T-helper 9 cell (primary cell): ENCODE data around the gene CACNB4.
"Not testable (repeated sequence)": the region's sequence is repeated elsewhere in the genome, so short reads cannot be mapped to it uniquely, and the experiment has no call there.

Experiments
- DNase-seq: peaks from one replicate; pipeline ENCODE4 v3.0.0-alpha.2; 2020

CACNB4 gene

GRCh38 chr2:151973901-151974199 lies 125.0 kb downstream of the CACNB4 start:
- DNase-seq = no peak

DNA sequence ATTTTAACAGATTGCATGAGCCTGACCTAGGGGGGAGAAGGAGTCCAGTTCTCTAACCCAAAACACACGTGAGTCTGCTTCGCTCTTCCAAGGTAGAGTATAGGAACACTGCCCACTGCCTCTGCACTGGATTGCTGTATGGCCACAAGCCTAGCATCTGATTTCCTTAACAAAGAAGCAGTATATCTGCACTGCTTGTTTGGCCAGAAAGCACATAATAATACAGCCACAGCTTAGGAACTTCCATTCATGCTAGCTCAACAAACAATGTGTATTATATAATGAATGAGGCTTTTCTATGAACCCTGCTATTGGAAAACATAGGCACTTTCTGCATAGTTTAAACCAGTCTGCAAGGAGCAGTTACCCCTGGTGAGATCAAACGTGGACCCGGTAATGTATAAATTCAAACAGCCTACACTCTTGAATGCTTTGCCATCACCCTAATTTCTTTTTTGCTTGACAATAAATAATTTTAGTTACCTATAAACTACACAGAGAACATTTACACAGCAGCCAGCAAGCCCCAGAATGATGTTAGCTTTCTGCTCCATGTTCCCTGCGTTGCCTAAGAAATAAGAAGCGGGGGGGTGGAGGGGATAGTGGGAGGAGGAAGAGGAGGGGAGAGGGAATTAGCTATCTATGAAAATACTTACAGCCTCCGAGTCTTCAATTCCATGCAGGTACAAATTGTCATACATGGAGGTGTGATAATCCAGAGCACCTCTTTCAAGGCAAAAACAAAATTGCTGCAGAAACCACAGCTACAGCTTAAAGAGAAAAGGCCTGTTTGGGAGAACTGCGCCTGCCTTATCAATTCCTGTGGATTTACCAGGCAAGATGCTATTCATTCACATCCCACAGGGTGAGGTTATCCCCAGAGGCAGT lies 125.6 kb downstream of the CACNB4 start:
- DNase-seq = no peak

DNA sequence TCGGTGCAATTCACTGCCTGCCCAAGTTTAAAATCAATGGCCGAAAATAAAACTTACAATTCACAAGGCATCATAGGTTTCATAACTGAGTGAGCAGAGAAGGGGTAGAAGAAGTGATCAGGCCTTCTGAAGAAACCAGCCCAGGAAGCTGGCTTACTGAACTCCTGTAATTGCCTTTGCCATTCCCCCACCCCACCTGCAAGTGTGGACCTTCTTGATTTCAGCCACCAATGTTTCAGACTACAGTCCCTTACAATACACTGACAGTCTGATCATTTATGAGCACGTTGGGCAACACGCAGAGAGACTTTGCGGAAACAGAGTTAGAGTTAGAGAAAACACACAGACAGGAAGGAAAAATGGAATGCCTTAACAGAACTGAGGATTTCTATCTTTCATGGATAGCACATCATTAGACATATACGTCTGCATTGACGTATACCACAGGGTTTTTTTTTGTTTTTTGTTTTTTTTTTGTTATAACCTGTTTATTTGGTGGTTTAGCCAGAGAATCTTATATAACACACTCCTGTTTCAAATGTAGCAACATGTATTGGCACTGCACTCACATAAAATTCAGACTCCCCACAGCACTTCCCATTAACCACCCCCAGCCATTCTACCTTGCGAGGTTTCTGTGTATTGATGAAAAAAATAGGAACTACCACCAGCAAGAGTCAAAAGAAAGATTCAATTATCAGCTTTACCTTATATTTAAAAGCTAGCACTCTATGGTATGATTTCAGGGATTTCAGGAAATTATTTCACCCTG lies 126.4 kb downstream of the CACNB4 start:
- no peak for DNase-seq

GRCh38 chr2:151971301-151972051 lies 127.4 kb downstream of the CACNB4 start:
- DNase-seq = no peak

DNA sequence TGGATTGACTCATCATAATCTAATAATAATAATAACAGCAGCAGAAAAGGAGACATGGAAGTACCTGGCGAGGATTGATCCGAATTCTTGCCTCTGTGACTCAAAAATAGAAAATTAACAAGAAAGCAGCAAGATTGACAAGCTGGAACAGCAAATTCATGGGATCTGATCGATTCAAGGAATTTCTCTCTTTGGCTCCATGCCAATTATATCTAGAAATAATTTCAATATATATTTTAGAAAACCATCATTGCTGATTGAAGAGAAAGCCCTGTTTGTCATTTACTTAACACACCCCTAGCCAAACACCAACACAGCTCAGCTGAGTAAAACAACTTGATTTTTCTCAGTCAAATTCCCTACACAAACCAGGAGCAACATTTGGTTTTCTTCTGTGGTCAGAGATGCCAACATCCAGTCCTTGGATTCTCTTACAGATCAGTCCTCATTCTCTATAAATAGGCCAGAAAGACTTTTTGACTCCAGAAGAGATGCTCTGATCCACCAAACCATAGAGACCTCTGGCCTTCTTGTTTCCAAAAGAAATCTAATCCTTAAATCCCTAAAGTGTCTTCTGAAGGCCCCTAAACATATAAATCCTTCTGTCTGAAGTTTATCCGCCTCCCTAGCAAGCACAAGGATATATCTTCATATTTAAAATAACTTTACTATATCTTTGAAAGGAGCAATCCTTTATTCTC lies 129.9 kb downstream of the CACNB4 start:
- DNase-seq = no peak

DNA sequence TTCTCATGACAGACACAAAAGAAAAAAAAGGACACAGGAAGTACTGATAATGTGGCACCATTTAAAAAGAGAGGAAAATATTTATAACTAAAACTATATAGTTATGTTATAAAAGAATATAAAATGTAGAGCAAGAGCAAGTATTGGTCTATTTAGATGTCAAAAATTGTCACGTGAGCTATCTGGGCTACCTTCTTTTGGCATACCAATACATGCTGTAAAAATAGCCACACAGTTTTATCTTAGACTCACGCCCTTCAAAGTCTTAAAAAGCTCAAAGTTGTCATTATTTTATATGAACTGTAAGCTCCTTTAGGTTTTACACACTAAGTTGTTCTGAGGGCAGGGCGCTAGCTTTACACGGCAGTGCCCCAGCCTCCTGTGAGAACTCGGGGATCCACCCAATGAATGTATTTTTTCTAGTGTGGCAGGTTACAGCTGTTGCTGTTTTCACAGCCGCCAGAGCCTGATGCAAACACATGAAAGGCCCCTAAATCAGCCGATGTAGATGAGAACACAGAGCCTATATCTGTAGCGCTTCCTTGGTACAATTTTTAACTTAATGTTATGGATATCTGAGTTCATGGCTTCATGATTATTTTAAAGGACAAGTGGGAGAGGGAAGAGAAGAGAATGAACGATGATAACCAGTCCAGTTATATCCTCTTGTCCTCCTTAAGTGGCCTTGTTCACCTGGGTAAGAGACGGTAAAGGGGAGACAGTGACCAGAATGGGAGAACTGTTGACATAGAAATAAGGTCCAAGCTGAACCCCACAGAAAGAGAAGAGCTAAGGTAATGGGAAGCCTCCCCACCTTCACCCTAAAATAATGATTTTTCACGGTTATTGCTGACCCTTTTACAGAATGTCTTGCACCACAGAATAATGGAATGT lies 130.8 kb downstream of the CACNB4 start:
- no peak for DNase-seq

DNA sequence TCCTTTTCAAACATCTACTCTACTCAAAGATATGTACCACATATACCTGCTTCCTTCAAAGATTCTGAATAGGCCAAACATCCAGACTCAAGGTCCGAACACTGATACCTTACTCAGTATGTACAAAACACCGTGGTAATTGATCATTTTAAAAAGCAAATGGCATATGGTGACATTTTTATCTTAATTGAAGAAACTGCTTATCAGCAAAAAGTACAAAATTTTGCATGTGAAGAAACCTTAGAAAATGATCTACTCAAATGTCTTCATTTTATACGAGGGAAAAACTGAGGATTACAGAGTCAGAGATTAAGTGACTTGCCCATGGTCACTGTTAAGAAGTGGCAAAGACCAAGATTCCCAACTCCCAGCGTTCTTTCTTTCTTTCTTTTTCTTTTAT lies 133.0 kb downstream of the CACNB4 start:
- no peak for DNase-seq

DNA sequence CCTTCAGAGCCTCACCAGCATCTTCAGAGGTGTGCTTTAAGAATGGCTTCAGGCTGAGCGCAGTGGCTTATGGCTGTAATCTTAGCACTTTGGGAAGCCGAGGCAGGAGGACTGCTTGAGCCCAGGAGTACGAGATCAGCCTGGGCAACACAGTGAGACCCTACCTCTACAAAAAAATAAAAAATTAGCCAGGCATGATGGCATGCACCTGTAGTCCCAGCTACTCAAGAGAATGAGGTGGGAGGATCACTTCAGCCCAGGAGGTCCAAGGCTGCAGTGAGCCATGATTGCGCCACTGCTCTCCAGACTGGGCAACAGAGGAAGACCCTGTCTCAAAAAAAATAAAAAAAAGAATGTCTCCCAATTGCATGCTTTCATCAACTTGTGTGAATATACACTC lies 137.3 kb downstream of the CACNB4 start:
- no peak for DNase-seq

DNA sequence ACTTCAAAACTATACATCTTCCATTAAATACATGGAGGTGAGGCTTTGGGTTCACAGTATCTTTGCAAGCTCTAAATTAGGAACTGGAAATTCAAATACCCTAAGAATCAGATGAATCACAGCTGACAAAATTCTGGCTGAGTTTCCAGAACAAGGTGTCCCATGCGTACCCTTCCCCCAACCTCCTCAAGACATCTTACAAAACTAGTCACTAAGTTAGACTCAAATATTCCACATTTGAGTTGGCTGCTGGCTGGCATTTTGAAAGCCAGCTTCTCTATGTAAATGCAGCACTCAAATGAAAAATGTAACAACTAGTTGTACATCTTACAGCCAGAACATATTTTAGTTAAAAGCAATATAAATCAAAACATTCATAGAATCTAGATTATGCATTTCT lies 139.6 kb downstream of the CACNB4 start:
- DNase-seq = no peak

- DNase-seq = no peak
Observed at GRCh38 chr2:151953467-151953866, 145.4 kb downstream of the CACNB4 start.

DNA sequence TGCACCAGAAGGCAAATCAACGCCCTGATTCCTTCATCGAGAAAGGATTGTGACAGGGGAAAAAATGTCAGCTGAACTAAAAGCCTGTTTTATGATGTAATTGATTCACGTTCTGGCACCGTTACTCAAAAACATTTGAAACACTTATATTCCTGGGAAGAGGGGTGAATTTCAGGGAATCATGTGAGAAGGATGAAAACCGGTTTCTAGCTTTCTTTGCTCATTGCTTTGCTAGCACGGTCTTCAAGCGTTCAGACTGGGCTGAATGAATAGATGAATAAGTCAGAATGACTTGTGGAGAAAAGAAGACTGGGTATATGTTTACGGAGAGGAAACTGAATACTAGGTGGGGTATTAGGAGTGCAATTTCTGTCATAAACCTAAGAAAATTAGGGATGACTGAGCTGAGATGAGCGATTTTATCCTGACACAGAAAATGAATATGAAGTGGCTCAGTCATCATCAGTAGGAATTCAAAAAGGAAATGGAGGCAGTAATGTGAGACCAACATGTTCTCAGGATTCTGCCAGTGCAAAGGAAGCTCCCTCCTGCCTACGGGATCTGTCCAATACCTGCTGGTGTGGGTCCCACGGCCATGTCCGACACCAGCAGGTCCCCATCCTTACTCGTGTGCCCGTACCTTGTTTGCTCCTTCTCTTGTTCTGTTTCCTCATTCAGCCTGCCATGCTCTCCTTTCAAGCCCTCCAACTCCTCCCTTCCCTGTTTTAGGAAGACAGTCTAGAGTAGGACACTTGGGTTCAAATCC lies 146.0 kb downstream of the CACNB4 start:
- no peak for DNase-seq

- DNase-seq = no peak
Observed at GRCh38 chr2:151947813-151948165, 151.1 kb downstream of the CACNB4 start.

DNA sequence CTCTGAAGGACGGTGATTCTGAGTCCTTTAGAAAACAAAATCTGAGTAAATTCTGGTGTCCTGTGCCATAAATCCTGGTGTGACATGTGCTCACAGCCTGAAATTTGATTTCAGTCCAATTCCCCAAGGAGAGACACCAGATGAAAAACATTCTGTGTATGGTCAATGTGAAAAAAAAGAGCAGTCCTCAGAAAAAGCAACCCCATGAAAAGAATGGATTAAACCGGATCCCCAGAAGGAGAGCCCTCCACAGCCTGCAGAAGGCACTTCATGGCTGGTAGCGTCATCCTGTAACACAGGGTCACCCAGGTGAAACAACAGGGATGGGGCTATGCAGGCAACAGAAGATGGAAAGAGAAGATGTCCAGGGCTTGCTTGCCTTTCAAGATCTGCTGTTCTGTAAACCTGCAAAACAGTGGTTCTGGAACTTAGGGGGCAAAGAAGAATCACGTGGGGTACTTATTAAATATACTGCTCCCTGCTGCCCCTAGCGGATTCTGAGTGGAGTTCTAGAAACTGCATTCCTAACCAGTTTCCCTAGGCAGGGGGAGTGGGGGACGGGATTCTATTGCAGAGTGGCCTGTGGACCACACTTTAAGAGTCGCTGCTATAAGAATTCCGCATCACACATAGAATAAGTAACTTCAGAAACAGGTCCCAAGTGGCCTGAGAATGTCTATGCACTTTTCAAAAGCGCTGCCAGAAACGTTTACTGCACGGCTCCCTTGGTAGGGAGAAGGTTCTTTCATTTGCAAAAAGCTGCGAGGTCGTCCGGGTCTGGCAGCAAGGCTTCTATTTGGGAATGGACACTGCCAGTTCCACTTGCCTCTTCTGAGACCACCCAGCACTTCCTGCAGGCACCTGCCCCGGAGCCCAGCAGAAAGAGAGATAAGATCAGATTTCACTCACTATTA lies 151.7 kb downstream of the CACNB4 start:
- no peak for DNase-seq

- DNase-seq = no peak
Observed at GRCh38 chr2:151946250-151946884, 152.5 kb downstream of the CACNB4 start.

- no peak for DNase-seq
Observed at GRCh38 chr2:151945602-151946001, 153.2 kb downstream of the CACNB4 start.

GRCh38 chr2:151945186-151945585 lies 153.7 kb downstream of the CACNB4 start:
- DNase-seq = no peak

- DNase-seq = no peak
Observed at GRCh38 chr2:151943461-151943860, 155.4 kb downstream of the CACNB4 start.

DNA sequence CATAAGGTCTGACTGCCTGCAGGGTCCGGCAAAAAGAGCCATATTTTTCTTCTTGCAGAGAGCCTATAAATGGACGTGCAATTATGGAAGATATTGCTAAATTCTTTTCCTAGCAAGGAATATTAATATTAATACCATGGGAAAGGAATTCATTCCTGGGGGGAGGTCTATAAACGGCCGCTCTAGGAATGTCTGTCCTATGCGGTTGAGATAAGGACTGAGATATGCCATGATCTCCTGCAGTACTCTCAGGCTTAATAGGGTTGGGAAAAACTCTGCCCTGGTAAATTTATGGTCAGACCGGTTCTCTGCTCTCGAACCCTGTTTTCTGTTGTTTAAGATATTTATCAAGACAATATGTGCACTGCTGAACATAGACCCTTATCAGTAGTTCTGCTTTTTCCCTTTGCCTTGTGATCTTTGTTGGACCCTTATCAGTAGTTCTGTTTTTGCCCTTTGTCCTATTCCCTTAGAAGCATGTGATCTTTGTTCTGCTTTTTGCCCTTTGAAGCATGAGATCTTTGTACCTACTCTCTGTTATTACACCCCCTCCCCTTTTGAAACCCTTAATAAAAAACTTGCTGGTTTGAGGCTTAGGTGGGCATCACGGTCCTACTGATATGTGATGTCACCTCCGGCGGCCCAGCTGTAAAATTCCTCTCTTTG lies 156.2 kb downstream of the CACNB4 start:
- not testable (repeated sequence) for DNase-seq

GRCh38 chr2:151937966-151938365 lies 160.9 kb downstream of the CACNB4 start:
- no peak for DNase-seq
